ENCODE results near the gene MOB3B.

Gene MOB3B

GRCh38 chr9:27529316-27530278 lies at the start of gene MOB3B:
Gene MOB3B (minus strand): TSS chr9:27529814. CDS start chr9:27455550, 74,264 bp downstream.
- no peak for TF ChIP-seq POLR2A (IDR thresholded peaks at IDR 0.05; ENCODE audit: low read depth, low read length)
- DNase-seq (ENCODE audit: insufficient read length, low spot score), result peak; percentile 74

GRCh38 chr9:27573634-27574590 lies 44.3 kb upstream of the MOB3B start:
- no peak for TF ChIP-seq POLR2A (IDR thresholded peaks at IDR 0.05; ENCODE audit: low read depth, low read length)
- DNase-seq (ENCODE audit: insufficient read length, low spot score) (peak; percentile 86), FAIRE-seq (peak; percentile 100)

More at GRCh38 chr9:27529316-27530278, at the start of gene MOB3B:
- FAIRE-seq, result peak; percentile 38

- FAIRE-seq (no peak), DNase-seq (ENCODE audit: insufficient read length, low spot score) (peak; percentile 77)
- peak; percentile 59 for TF ChIP-seq POLR2A (IDR thresholded peaks at IDR 0.05; ENCODE audit: low read depth, low read length)
Observed at GRCh38 chr9:27572918-27573633, 43.5 kb upstream of the MOB3B start, which contains the start of gene C9orf72. Gene C9orf72 (minus strand): TSS chr9:27573481. CDS start chr9:27567120, 6,361 bp downstream.

GRCh38 chr9:27572566-27572917 lies 42.9 kb upstream of the MOB3B start:
- DNase-seq (ENCODE audit: insufficient read length, low spot score) (no peak), FAIRE-seq (peak; percentile 68)
- TF ChIP-seq POLR2A (IDR thresholded peaks at IDR 0.05; ENCODE audit: low read depth, low read length), result no peak

GRCh38 chr9:27572061-27572460 lies 42.4 kb upstream of the MOB3B start:
- DNase-seq (ENCODE audit: insufficient read length, low spot score) (no peak), FAIRE-seq (peak; percentile 41)
- TF ChIP-seq POLR2A (IDR thresholded peaks at IDR 0.05; ENCODE audit: low read depth, low read length), result no peak

GRCh38 chr9:27571011-27571410 lies 41.4 kb upstream of the MOB3B start:
- TF ChIP-seq POLR2A (IDR thresholded peaks at IDR 0.05; ENCODE audit: low read depth, low read length), result no peak
- no peak for DNase-seq (ENCODE audit: insufficient read length, low spot score)
- FAIRE-seq, result peak; percentile 53

- FAIRE-seq (no peak), DNase-seq (ENCODE audit: insufficient read length, low spot score) (no peak)
- TF ChIP-seq POLR2A (IDR thresholded peaks at IDR 0.05; ENCODE audit: low read depth, low read length), result no peak
Observed at GRCh38 chr9:27569406-27569805, 39.8 kb upstream of the MOB3B start.

GRCh38 chr9:27566118-27566517 lies 36.5 kb upstream of the MOB3B start:
- no peak for TF ChIP-seq POLR2A (IDR thresholded peaks at IDR 0.05; ENCODE audit: low read depth, low read length)
- no peak for FAIRE-seq
- DNase-seq (ENCODE audit: insufficient read length, low spot score), result no peak

- TF ChIP-seq POLR2A (IDR thresholded peaks at IDR 0.05; ENCODE audit: low read depth, low read length), result no peak
- FAIRE-seq, result no peak
- no peak for DNase-seq (ENCODE audit: insufficient read length, low spot score)
Observed at GRCh38 chr9:27565696-27566095, 36.1 kb upstream of the MOB3B start.

- FAIRE-seq (no peak), DNase-seq (ENCODE audit: insufficient read length, low spot score) (no peak)
- TF ChIP-seq POLR2A (IDR thresholded peaks at IDR 0.05; ENCODE audit: low read depth, low read length), result no peak
Observed at GRCh38 chr9:27564670-27565069, 35.1 kb upstream of the MOB3B start.

- FAIRE-seq (peak; percentile 65), DNase-seq (ENCODE audit: insufficient read length, low spot score) (no peak)
- no peak for TF ChIP-seq POLR2A (IDR thresholded peaks at IDR 0.05; ENCODE audit: low read depth, low read length)
Observed at GRCh38 chr9:27563738-27564430, 34.3 kb upstream of the MOB3B start.

GRCh38 chr9:27561685-27562084 lies 32.1 kb upstream of the MOB3B start:
- no peak for TF ChIP-seq POLR2A (IDR thresholded peaks at IDR 0.05; ENCODE audit: low read depth, low read length)
- no peak for DNase-seq (ENCODE audit: insufficient read length, low spot score)
- FAIRE-seq, result peak; percentile 52

GRCh38 chr9:27560457-27560856 lies 30.8 kb upstream of the MOB3B start:
- FAIRE-seq (no peak), DNase-seq (ENCODE audit: insufficient read length, low spot score) (no peak)
- no peak for TF ChIP-seq POLR2A (IDR thresholded peaks at IDR 0.05; ENCODE audit: low read depth, low read length)
